ENCODE data around the gene TMEM161A.

Gene TMEM161A

DNA sequence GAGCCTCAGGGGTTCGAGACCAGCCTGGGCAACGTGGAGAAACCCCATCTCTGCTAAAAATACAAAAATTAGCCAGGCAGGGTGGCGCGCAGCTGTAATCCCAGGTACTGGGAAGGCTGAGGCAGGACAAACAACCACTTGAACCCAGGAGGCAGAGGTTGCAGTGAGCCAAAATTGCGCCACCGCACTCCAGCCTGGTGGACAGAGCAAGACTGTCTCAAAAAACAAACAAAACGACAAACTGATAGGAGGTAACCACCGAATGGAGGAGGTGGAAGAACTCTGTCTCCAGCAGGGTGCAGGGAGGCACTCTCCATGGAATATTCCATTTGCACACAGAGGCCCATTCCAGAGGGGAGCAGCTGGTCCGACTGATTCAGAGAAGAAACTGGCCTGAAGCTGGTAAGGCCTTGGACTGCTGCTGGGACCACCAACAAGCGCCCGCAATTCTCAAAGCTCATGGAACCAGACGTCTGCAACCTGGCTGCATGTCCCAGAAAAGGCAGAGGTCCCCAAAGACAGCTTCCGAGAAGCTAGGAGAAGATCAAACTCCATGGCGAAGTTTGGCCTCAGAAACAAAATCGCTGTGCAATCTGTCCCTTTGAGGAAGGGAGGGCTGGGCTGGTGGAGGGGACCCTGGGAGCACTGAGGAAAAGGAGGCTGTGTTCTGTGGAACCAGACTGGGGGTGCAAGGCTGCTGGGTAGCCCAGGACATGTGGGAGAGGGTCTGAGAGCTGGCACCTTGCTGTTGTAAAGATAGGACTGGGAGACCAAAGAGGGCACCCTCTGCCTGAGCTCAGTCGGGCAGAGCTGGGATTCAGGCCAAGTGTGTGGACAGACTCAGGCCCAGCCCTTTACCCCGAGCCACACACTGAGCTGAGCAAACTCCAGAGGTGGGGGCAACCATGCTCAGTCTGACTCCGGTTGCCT is 39.3 kb downstream of the TMEM161A start:
- H3K4me3 ChIP-seq (ENCODE audit: low read depth, low read length) = no peak overlapping the region
- TF ChIP-seq, protein P1, sequence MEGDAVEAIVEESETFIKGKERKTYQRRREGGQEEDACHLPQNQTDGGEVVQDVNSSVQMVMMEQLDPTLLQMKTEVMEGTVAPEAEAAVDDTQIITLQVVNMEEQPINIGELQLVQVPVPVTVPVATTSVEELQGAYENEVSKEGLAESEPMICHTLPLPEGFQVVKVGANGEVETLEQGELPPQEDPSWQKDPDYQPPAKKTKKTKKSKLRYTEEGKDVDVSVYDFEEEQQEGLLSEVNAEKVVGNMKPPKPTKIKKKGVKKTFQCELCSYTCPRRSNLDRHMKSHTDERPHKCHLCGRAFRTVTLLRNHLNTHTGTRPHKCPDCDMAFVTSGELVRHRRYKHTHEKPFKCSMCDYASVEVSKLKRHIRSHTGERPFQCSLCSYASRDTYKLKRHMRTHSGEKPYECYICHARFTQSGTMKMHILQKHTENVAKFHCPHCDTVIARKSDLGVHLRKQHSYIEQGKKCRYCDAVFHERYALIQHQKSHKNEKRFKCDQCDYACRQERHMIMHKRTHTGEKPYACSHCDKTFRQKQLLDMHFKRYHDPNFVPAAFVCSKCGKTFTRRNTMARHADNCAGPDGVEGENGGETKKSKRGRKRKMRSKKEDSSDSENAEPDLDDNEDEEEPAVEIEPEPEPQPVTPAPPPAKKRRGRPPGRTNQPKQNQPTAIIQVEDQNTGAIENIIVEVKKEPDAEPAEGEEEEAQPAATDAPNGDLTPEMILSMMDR (IDR thresholded peaks at IDR 0.05; ENCODE audit: low read depth, low read length) = no peak

DNA sequence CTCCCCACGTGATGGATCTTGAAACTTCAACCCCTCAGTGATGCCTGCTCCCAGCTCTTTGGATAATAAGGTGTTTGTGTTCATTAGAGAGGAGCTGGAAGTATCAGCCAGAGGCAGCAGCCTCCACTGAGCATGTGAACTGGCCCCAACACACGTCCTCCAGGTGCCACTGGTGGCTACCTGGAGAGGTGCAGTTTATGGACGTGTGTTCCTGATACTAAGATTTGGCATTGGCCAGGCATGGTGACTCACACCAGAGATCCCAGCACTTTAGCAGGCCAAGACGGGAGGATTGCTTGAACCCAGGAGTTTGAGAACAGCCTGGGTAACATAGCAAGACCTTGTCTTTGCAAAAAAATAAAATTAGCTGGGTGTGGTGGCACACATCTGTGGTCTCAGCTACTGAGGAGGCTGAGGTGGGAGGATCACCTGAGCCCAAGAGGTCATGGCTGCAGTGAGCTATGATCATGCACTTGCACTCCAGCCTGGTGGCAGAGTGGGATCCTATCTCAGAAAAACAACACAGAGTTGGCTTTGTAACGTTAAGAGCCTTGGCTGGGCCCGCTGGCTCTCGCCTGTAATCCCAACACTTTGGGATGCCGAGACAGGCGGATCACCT is 40.1 kb downstream of the TMEM161A start:
- no peak overlapping the region for H3K4me3 ChIP-seq (ENCODE audit: low read depth, low read length)
- TF ChIP-seq, protein P1 (IDR thresholded peaks at IDR 0.05; ENCODE audit: low read depth, low read length) = no peak

DNA sequence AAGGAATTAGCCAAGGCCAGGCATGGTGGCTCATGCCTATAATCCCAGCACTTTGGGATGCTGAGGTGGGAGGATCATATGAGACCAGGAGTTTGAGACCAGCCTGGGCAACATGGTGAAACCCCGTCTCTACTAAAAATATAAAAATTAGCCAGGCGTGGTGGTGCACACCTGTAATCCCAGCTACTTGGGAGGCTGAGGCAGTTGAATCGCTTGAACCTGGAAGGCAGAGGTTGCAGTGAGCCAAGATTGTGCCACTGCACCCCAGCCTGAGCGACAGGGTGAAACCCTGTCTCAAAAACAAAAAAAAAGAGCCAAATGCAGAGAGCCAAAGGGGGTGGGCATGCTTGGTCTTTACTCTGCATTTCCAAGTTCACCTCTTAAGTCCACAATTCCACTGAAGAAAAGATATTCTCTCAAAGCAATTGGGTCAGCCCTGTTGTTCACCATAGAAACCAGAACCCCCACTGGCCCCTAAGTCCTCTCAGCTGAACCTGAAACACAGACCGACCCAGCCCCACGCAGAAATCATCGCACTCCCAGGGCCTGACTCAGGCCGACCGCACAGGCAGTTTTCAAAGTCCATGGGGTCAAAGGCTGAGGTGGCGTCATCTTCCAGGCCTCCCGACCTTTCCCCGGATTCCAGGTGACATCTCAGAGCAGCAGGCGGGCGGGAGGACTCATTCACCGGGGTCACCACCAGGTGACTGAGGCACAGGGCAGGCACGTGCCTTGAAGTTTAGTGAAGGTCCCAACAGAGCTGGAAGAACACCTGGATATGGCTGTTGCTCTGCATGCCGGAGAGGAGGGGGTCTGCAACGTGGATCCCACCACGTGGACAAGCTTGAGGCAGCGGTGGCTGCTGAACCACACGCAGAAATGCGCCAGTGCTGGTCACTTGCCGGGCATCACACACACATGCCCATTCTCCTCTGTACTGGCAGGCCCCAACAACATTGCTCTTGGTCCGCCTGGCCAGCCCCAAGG is 41.3 kb downstream of the TMEM161A start:
- H3K4me3 ChIP-seq (ENCODE audit: low read depth, low read length) = no peak overlapping the region
- TF ChIP-seq, protein P1 (IDR thresholded peaks at IDR 0.05; ENCODE audit: low read depth, low read length) = no peak

DNA sequence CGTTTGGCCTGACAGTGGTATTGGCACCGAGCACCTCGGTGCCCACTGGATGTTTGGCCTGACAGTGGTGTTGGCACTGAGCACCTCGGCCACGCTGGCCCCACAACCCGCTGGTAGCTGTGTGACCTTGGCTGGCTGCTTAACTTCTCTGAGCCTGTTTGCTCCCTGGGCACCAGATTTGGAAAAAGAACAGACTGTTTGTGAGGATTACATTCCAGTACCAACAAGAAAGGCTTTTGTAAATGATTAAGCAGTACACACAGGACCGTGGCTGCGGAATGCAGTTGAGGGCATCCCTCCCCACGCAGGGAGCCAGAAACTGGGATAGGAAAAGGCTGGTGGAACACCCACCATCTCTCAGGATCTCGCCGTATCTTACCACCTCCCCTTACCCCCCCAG is 42.6 kb downstream of the TMEM161A start:
- TF ChIP-seq, protein P1 (IDR thresholded peaks at IDR 0.05; ENCODE audit: low read depth, low read length) = no peak
- no peak overlapping the region for H3K4me3 ChIP-seq (ENCODE audit: low read depth, low read length)

DNA sequence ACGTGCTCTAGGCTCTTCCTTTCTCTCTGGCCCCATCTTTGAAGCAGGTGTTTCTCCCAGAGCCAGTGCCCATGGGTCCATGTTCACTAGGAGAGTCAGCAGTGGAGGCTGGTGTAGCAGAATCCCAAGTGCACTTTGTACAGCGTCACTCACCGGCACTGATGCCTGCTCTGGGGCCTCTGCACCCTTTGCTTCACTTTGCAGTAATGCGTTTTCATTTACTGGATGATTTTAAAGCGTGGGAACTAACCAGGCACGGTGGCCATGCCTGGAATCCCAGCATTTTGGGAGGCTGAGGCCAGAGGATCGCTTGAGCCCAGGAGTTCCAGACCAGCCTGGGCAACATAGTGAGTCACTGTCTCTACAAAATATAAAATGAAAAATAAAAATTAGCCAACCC is 43.8 kb downstream of the TMEM161A start:
- TF ChIP-seq, protein P1 (IDR thresholded peaks at IDR 0.05; ENCODE audit: low read depth, low read length) = no peak

DNA sequence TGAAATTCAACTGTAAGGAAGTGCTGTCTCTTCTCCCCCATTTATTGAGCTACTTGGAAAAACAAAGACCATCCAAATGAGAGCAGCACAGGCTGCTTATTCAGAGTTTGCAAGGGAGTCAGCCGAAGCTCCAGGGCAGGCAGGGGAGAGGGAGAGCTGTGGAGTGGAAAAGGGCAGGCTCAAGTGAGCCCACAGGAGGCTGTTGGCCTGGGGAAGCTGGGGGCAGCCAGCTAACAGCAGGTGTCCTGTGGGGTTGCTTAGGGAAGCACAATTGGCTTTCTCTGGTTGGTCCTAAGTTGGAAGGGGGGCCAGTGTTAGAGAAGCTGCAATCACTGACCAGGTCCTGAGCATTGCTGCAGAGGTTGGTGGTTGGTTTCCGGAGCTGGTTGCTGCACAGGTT is 50.6 kb downstream of the TMEM161A start:
- no peak overlapping the region for H3K4me3 ChIP-seq (ENCODE audit: low read depth, low read length)
- TF ChIP-seq, protein P1 (IDR thresholded peaks at IDR 0.05; ENCODE audit: low read depth, low read length) = no peak

More for the DNA sequence above, 43.8 kb downstream of the TMEM161A start:
- no peak overlapping the region for H3K4me3 ChIP-seq (ENCODE audit: low read depth, low read length)

All from WI38 (cell line).